GM10266 (cell line): ENCODE measurements around the gene MAGEB1.

Source experiments
- DNase-seq: peaks from one replicate; pipeline ENCODE4 v3.0.0; 2012; ENCODE audit errors: extremely low spot score
- TF ChIP-seq, protein P1 (sequence below): IDR thresholded peaks from 2 replicates; pipeline ENCODE4 v1.5.1; 2012; ENCODE audit warnings: mild to moderate bottlenecking, low read depth; ENCODE audit not compliant: control insufficient read depth, insufficient read depth; ENCODE audit errors: missing control alignments

MAGEB1 gene

GRCh38 chrX:30228526-30228925, 18.4 kb upstream of the MAGEB1 start:
- TF ChIP-seq, protein P1, sequence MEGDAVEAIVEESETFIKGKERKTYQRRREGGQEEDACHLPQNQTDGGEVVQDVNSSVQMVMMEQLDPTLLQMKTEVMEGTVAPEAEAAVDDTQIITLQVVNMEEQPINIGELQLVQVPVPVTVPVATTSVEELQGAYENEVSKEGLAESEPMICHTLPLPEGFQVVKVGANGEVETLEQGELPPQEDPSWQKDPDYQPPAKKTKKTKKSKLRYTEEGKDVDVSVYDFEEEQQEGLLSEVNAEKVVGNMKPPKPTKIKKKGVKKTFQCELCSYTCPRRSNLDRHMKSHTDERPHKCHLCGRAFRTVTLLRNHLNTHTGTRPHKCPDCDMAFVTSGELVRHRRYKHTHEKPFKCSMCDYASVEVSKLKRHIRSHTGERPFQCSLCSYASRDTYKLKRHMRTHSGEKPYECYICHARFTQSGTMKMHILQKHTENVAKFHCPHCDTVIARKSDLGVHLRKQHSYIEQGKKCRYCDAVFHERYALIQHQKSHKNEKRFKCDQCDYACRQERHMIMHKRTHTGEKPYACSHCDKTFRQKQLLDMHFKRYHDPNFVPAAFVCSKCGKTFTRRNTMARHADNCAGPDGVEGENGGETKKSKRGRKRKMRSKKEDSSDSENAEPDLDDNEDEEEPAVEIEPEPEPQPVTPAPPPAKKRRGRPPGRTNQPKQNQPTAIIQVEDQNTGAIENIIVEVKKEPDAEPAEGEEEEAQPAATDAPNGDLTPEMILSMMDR, result no peak
- no peak for DNase-seq

GRCh38 chrX:30230395-30230794, 16.6 kb upstream of the MAGEB1 start, which contains the start of gene MAGEB3:
MAGEB3 (plus strand) TSS chrX:30230657; CDS start chrX:30235925, 5,268 bp downstream.
- TF ChIP-seq, protein P1, result no peak
- no peak for DNase-seq

- TF ChIP-seq, protein P1, result no peak
- DNase-seq, result no peak
Measured at GRCh38 chrX:30241724-30242415, 5.1 kb upstream of the MAGEB1 start, which contains the start of gene MAGEB4. MAGEB4 (plus strand) TSS chrX:30242000; CDS start chrX:30242136, 136 bp downstream.

DNA sequence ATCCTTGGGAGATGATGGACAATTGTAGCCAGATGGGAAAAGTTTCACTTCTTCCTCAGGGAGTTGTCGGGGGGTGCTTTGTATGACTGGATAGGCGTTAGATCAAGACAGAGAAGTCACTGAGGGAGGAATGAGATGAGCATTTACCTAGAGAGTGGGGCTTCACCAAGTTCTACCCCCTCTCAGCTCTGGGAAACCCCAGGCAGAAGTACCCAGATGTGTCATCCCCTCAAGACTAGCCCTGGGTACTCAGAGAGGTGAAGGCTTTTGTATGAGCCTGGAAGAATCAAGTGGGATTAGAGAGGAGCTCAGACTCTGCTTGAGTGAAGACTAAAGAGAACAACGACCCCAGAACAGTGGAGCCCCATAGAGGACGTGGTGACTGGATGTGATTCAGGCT, 1.9 kb downstream of the MAGEB1 start:
- TF ChIP-seq, protein P1, result no peak
- DNase-seq, result peak; percentile 5

DNA sequence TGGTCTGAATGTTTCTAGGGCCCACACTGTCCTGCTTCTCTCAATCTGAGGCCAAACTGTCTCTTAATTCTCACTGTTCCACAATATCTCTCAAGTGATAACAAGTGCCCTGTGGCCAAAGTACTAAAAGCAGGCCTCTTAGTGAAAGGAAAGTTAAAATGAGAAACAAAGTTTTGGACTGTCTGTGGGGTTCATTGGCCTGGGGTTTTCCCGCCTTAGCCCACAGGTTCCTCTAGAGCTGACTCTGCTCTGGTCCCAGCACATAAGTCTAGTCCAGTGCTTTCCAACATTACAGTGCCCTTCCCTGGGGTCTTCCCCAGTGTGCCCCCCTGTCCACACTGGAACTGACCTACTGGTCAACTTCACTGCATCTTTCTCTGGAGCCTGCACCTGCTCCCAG, 6.3 kb downstream of the MAGEB1 start:
- TF ChIP-seq, protein P1, result no peak
- peak; percentile 4 for DNase-seq

GRCh38 chrX:30259927-30260326, 13.0 kb downstream of the MAGEB1 start:
- TF ChIP-seq, protein P1, result no peak
- no peak for DNase-seq

DNA sequence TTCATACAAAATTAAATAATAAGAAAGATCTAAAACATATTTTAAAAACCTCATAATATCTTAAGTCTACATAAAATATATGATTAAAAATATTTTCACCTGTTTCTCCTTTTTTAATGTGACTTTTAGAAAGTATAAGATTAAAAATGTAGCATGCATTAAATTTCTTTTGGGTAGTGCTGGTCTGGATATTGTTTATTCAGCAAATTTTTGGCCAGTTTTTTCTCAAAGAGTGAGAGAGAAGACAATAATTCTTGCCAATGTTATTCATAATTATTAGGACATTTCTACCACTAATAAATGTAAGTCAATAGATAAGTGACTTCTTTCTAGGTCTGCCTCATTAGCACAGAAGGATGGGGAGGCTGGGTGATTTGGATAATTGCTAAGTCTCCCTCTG, 14.1 kb downstream of the MAGEB1 start:
- DNase-seq, result no peak
- TF ChIP-seq, protein P1, result no peak
